SK-N-SH (cell line): ENCODE data around the gene RFX5. TPM values are rescaled to one million over a fixed set of nuclear protein-coding genes. Genes with fewer than 3 reads are reported as not detected.

Source experiments
- CTCF ChIA-PET: fragments of 300-600, 350-600 bp; formaldehyde crosslinking; extraction: SDS; loops from one replicate; lab custom pipeline; 2021; lab: Yijun Ruan, JAX
- POLR2A ChIA-PET: fragments of 350-600 bp; sonication (Branson Sonifier 250); formaldehyde crosslinking; extraction: SDS; loops from one replicate; lab custom pipeline; 2020; ENCODE audit warnings: antibody characterized with exemption, inconsistent platforms; lab: Yijun Ruan, JAX
- DNase-seq: peaks from one replicate; pipeline ENCODE4 v3.0.0; 2012
- H2AFZ ChIP-seq: fragments of 200-600 bp; sonication (generic); 2 replicates; pipeline ENCODE4 v1.8.1; 2016; ENCODE audit warnings: antibody characterized with exemption, mild to moderate bottlenecking, low read depth
- H3F3A ChIP-seq: fragments of 200-600 bp; sonication (generic); replicated peaks from 2 replicates; pipeline ENCODE3; 2016; ENCODE audit warnings: antibody characterized with exemption, mild to moderate bottlenecking; ENCODE audit not compliant: insufficient read depth
- H3K27ac ChIP-seq, 2 experiments: fragments of 200-500 bp in 1 of 2; fragments of 200-600 bp in 1 of 2; sonication (Bioruptor generic) in 1 of 2; sonication (generic), shearing (Covaris generic) in 1 of 2; 2 replicates each; pipeline versions ENCODE4 v1.5.1 to v1.6.1; 2014 to 2016; ENCODE audit warnings: low read depth in 2 of 2, inconsistent platforms in 1 of 2, low read length in 1 of 2, mild to moderate bottlenecking in 1 of 2, mixed read lengths in 1 of 2
- H3K27me3 ChIP-seq: fragments of 200-600 bp; sonication (generic), shearing (Covaris generic); 2 replicates; pipeline ENCODE4 v1.6.1; 2016; ENCODE audit warnings: mixed run types; ENCODE audit not compliant: insufficient read depth
- H3K36me3 ChIP-seq, 2 experiments: fragments of 200-500 bp in 1 of 2; fragments of 200-600 bp in 1 of 2; sonication (Bioruptor generic) in 1 of 2; sonication (generic) in 1 of 2; replicated peaks in 1 of 2; 2 replicates each; pipeline versions ENCODE3 to v1.5.1; 2014 to 2016; ENCODE audit warnings: low read length in 1 of 2, mild to moderate bottlenecking in 1 of 2; ENCODE audit not compliant: insufficient read depth in 2 of 2, control insufficient read depth in 1 of 2
- H3K4me1 ChIP-seq, 2 experiments: fragments of 200-500 bp in 1 of 2; fragments of 200-600 bp in 1 of 2; sonication (Bioruptor generic) in 1 of 2; sonication (generic), shearing (Covaris generic) in 1 of 2; 2 replicates each; pipeline versions ENCODE4 v1.5.1 to v1.6.1; 2014 to 2016; ENCODE audit warnings: low read depth in 1 of 2, low read length in 1 of 2, mixed run types in 1 of 2; ENCODE audit not compliant: insufficient read depth in 2 of 2, control insufficient read depth in 1 of 2
- H3K4me2 ChIP-seq: fragments of 200-600 bp; sonication (generic), shearing (Covaris generic); 2 replicates; pipeline ENCODE4 v1.6.1; 2017; ENCODE audit warnings: mixed run types
- H3K4me3 ChIP-seq, 2 experiments: fragments of 200-500 bp in 1 of 2; fragments of 200-600 bp in 1 of 2; sonication (Bioruptor generic) in 1 of 2; sonication (generic), shearing (Covaris generic) in 1 of 2; 2 replicates each; pipeline versions ENCODE4 v1.5.1 to v1.8.1; 2014 to 2016; ENCODE audit warnings: low read depth in 2 of 2, inconsistent platforms in 1 of 2, low read length in 1 of 2, mild to moderate bottlenecking in 1 of 2, mixed read lengths in 1 of 2, moderate library complexity in 1 of 2
- H3K79me2 ChIP-seq: fragments of 200-600 bp; sonication (generic); 2 replicates; pipeline ENCODE4 v1.8.1; 2017; ENCODE audit warnings: mild to moderate bottlenecking; ENCODE audit not compliant: insufficient read depth
- H3K9ac ChIP-seq: fragments of 200-600 bp; sonication (generic); 2 replicates; pipeline ENCODE4 v1.6.1; 2017; ENCODE audit warnings: mixed run types
- H3K9me2 ChIP-seq: fragments of 200-600 bp; sonication (generic); 2 replicates; pipeline ENCODE4 v1.6.1; 2017; ENCODE audit warnings: mixed run types
- H3K9me3 ChIP-seq: fragments of 200-600 bp; sonication (generic); 2 replicates; pipeline ENCODE4 v1.6.1; 2017; ENCODE audit warnings: mixed run types, mild to moderate bottlenecking, moderate library complexity
- H4K20me1 ChIP-seq: fragments of 200-600 bp; sonication (generic); 2 replicates; pipeline ENCODE4 v1.6.1; 2017; ENCODE audit warnings: mild to moderate bottlenecking, mixed run types; ENCODE audit not compliant: insufficient read depth
- FOSL2 ChIP-seq: IDR thresholded peaks from 2 replicates; pipeline ENCODE4 v1.4.0; 2012; ENCODE audit warnings: low read depth, mild to moderate bottlenecking, moderate library complexity, borderline replicate concordance
- FOXJ3 ChIP-seq: sonication (generic); formaldehyde crosslinking; IDR thresholded peaks from 2 replicates; pipeline ENCODE4 v1.5.1; 2020; ENCODE audit warnings: mild to moderate bottlenecking, missing genetic modification reagents
- MEF2A ChIP-seq: IDR thresholded peaks from 2 replicates; pipeline ENCODE4 v1.4.0; 2012; ENCODE audit warnings: low read depth, borderline replicate concordance
- MXI1 ChIP-seq: IDR thresholded peaks from 2 replicates; pipeline ENCODE4 v1.6.1; 2012; ENCODE audit warnings: mild to moderate bottlenecking, low read depth, low read length, improper control_type of control experiment
- NFIC ChIP-seq: IDR thresholded peaks from 2 replicates; pipeline ENCODE4 v1.4.0; 2012; ENCODE audit warnings: borderline replicate concordance
- NRF1 ChIP-seq: IDR thresholded peaks from 2 replicates; pipeline ENCODE4 v1.6.1; 2012; ENCODE audit warnings: low read depth, mild to moderate bottlenecking, low read length
- POLR2AphosphoS5 ChIP-seq: IDR thresholded peaks from 2 replicates; pipeline ENCODE4 v1.6.1; 2012; ENCODE audit warnings: low read depth, low read length
- RCOR1 ChIP-seq: fragments of 150-350 bp; IDR thresholded peaks from 2 replicates; pipeline ENCODE4 v1.6.1; 2017; ENCODE audit warnings: antibody characterized with exemption, low read length
- RFX5 ChIP-seq: IDR thresholded peaks from 2 replicates; pipeline ENCODE4 v1.6.1; 2012; ENCODE audit warnings: mild to moderate bottlenecking, improper control_type of control experiment, low read length
- RXRA ChIP-seq: IDR thresholded peaks from 2 replicates; pipeline ENCODE4 v1.4.0; 2012; ENCODE audit warnings: low read depth, mild to moderate bottlenecking, borderline replicate concordance
- TAF1 ChIP-seq: IDR thresholded peaks from 2 replicates; pipeline ENCODE4 v1.6.1; 2012; ENCODE audit warnings: low read depth, mild to moderate bottlenecking, low read length, moderate library complexity, borderline replicate concordance
- WGBS: methylation state at CpG from one replicate; pipeline ENCODE4 v1.1.6; 2017; ENCODE audit warnings: low lambda C conversion rate; 5-methylcytosine and 5-hydroxymethylcytosine counted together
- polyA plus RNA-seq, 3 experiments: library from polyadenylated mRNA; depleted of rRNA; stranded (reverse); fragments of >200 nt; gene quantifications; 2 replicates each; pipeline ENCODE4 v1.2.3, GENCODE V29; 2012
- TF ChIP-seq, protein P1 (sequence below): IDR thresholded peaks from 2 replicates; pipeline ENCODE4 v1.4.0; 2012; ENCODE audit warnings: low read depth, borderline replicate concordance
- TF ChIP-seq, protein P2 (sequence below): fragments of 200-600 bp; sonication (generic); IDR thresholded peaks from 2 replicates; pipeline ENCODE4 v1.6.1; 2017; ENCODE audit warnings: antibody characterized with exemption, mild to moderate bottlenecking, moderate library complexity
- TF ChIP-seq, protein P3 (sequence below): IDR thresholded peaks from 2 replicates; pipeline ENCODE4 v1.4.0; 2012; ENCODE audit warnings: low read depth, borderline replicate concordance
- TF ChIP-seq, protein P4 (sequence below): IDR thresholded peaks from 2 replicates; pipeline ENCODE4; 2012
- TF ChIP-seq, protein P5 (sequence below): IDR thresholded peaks from 2 replicates; pipeline ENCODE4 v1.4.0; 2012; ENCODE audit warnings: low read depth

Gene RFX5
- polyA plus RNA-seq, 1 of the 3 experiments (the other 2 are of a cell fraction), result 29.1 TPM

DNA sequence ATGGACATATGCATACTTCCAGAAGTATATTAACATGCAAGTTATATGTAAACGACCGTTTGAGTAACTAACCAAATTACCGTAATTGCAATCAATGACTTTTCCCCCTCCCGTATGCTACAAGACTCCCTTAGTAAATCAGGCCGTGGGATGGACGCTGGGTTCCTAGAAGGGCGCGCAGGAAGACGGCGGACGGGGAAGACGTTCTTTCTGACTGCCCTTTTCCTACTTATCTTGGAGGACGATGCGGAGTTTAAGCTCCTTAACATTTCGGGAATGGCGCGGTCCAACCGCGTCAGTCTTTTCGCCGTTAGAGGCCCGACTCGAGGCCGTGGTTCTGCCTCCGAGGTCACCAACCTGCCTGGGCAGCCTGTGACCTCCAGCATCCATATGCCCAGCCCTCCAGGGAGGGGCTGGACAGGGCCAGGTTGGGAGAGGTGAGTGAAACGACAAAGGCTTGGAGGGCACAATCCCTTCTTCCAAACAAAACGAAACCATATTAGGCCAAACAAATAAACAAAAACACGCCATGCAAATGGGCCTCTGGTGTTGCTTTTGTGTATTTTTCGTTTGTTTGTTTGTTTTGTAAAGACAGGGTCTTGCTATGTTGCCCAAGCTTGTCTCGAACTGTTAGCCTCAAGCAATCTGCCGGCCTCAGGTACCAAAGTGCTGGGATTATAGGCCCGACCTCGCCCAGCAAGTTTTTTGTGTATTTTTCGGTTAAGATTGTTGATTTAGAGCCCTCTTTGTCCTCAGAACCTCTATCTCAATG lies 19.0 kb downstream of the RFX5 start:
- H3K27ac ChIP-seq, result peak overlapping the region; percentile 92; a peak in 3 of 4 replicates
- no peaks in the 10 kb centered on the region for H3F3A ChIP-seq
- POLR2A ChIA-PET, result interaction anchor here (1.0 to 1.6 kb wide), 5 partner anchors 8 to 47 kb away, joined by 4 to 6 read pairs (median 4); no protein-coding TSS in a partner anchor
- no peaks in the 10 kb centered on the region for H3K9me2 ChIP-seq
- H3K79me2 ChIP-seq, result peaks cover 40% of the 10 kb centered on the region
- peak overlapping the region; percentile 85 for H3K4me2 ChIP-seq
- 45% methylated on average over 34 of the region's 34 CpGs for WGBS
- peaks cover 8 to 22% of the 10 kb centered on the region in 2 experiments for H3K36me3 ChIP-seq
- H3K4me3 ChIP-seq, result peak overlapping the region; percentile 65 to 68
- no peaks in the 10 kb centered on the region for H3K9me3 ChIP-seq
- no peaks in the 10 kb centered on the region for H4K20me1 ChIP-seq
- no peak for TF ChIP-seq RXRA
- TF ChIP-seq MXI1, result no peak
- TF ChIP-seq, protein P1, sequence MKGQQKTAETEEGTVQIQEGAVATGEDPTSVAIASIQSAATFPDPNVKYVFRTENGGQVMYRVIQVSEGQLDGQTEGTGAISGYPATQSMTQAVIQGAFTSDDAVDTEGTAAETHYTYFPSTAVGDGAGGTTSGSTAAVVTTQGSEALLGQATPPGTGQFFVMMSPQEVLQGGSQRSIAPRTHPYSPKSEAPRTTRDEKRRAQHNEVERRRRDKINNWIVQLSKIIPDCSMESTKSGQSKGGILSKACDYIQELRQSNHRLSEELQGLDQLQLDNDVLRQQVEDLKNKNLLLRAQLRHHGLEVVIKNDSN, result no peak
- TF ChIP-seq NFIC, result no peak
- TF ChIP-seq FOXJ3, result no peak
- TF ChIP-seq, protein P2, sequence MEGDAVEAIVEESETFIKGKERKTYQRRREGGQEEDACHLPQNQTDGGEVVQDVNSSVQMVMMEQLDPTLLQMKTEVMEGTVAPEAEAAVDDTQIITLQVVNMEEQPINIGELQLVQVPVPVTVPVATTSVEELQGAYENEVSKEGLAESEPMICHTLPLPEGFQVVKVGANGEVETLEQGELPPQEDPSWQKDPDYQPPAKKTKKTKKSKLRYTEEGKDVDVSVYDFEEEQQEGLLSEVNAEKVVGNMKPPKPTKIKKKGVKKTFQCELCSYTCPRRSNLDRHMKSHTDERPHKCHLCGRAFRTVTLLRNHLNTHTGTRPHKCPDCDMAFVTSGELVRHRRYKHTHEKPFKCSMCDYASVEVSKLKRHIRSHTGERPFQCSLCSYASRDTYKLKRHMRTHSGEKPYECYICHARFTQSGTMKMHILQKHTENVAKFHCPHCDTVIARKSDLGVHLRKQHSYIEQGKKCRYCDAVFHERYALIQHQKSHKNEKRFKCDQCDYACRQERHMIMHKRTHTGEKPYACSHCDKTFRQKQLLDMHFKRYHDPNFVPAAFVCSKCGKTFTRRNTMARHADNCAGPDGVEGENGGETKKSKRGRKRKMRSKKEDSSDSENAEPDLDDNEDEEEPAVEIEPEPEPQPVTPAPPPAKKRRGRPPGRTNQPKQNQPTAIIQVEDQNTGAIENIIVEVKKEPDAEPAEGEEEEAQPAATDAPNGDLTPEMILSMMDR, result no peak
- CTCF ChIA-PET, result interaction anchor here (0.6 to 16.4 kb wide), 5 partner anchors 10 to 222 kb away, joined by 3 to 142 read pairs (median 6); no protein-coding TSS in a partner anchor
- peak overlapping the region; percentile 99 for H3K9ac ChIP-seq
- H3K27me3 ChIP-seq, result no peaks in the 10 kb centered on the region
- H3K4me1 ChIP-seq, result peaks cover 5 to 12% of the 10 kb centered on the region in 2 experiments; a peak in 3 of 4 replicates
- peak overlapping the region; percentile 93 for H2AFZ ChIP-seq
- no peak for DNase-seq

DNA sequence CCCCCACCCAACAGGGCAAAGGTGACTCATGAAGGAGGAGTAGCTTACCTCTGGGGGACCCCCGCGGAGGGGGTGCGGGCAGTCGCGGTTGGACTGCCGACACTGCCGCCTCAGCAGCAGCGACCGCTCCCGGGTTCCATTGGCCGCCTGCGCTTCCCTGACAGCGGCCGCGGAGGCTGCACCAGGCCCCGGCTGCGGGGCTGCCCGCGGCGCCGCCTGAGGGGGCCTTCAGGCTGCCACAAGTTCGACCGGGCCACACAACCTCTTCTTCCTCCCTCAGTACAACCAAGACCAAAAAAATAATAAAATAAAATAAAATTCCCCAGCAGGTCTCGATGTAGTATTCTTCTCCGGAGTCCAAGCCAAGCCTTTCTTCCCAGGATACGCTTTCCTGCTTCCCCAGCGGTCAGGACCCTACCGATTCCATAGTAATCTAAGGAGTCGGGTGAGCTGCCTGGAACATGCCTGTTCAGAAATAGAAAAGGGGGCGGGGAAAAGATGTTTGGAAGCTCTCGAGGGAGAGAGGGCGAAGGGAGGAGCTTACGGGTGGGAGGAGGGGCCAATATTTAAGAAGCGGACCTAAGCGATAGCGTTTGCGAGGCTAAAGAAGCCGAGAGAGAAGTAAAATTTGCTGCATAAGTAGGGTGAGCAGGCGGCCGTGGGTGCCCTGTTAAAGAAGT lies 19.7 kb downstream of the RFX5 start, which contains the start of gene PI4KB:
PI4KB (minus strand) TSS at position 194 of the 680 bp plus-strand sequence. CDS start 10,935 bp downstream, outside the sequence.
- H3K4me1 ChIP-seq, result peaks cover 5 to 12% of the 10 kb centered on the region in 2 experiments; a peak in 3 of 4 replicates
- peak; percentile 87 for TF ChIP-seq MXI1
- TF ChIP-seq RFX5, result peak; percentile 39; the same call in 1 of the 2 replicates
- TF ChIP-seq, protein P3, sequence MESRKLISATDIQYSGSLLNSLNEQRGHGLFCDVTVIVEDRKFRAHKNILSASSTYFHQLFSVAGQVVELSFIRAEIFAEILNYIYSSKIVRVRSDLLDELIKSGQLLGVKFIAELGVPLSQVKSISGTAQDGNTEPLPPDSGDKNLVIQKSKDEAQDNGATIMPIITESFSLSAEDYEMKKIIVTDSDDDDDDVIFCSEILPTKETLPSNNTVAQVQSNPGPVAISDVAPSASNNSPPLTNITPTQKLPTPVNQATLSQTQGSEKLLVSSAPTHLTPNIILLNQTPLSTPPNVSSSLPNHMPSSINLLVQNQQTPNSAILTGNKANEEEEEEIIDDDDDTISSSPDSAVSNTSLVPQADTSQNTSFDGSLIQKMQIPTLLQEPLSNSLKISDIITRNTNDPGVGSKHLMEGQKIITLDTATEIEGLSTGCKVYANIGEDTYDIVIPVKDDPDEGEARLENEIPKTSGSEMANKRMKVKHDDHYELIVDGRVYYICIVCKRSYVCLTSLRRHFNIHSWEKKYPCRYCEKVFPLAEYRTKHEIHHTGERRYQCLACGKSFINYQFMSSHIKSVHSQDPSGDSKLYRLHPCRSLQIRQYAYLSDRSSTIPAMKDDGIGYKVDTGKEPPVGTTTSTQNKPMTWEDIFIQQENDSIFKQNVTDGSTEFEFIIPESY, result peak; percentile 14; the same call in 1 of the 2 replicates
- TF ChIP-seq NRF1, result no peak
- TF ChIP-seq FOSL2, result no peak
- TF ChIP-seq POLR2AphosphoS5, result peak; percentile 28
- TF ChIP-seq, protein P4, sequence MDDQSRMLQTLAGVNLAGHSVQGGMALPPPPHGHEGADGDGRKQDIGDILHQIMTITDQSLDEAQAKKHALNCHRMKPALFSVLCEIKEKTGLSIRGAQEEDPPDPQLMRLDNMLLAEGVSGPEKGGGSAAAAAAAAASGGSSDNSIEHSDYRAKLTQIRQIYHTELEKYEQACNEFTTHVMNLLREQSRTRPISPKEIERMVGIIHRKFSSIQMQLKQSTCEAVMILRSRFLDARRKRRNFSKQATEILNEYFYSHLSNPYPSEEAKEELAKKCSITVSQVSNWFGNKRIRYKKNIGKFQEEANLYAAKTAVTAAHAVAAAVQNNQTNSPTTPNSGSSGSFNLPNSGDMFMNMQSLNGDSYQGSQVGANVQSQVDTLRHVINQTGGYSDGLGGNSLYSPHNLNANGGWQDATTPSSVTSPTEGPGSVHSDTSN, result no peak
- no peak for TF ChIP-seq MEF2A
- no peak for TF ChIP-seq RXRA
- TF ChIP-seq RCOR1, result no peak
- peak; percentile 39 for TF ChIP-seq TAF1
- TF ChIP-seq, protein P5, sequence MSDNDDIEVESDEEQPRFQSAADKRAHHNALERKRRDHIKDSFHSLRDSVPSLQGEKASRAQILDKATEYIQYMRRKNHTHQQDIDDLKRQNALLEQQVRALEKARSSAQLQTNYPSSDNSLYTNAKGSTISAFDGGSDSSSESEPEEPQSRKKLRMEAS, result peak; percentile 32; the same call in 1 of the 2 replicates

More for the DNA sequence above, 19.7 kb downstream of the RFX5 start, which contains the start of gene PI4KB:
- H3K27me3 ChIP-seq, result no peaks in the 10 kb centered on the region
- H3K36me3 ChIP-seq, result peaks cover 11 to 28% of the 10 kb centered on the region in 2 experiments
- H3K27ac ChIP-seq, result peak within 1 kb of the TSS; percentile 92
- H3K9ac ChIP-seq, result peak within 1 kb of the TSS; percentile 99
- H3K9me3 ChIP-seq, result no peaks in the 10 kb centered on the region
- no peaks in the 10 kb centered on the region for H3K9me2 ChIP-seq
- H4K20me1 ChIP-seq, result no peaks in the 10 kb centered on the region
- WGBS, result under 1% methylated on average over 25 of the region's 40 CpGs
- no peaks in the 10 kb centered on the region for H3F3A ChIP-seq
- peak within 1 kb of the TSS; percentile 85 for H3K4me2 ChIP-seq
- peak within 1 kb of the TSS; percentile 93 for H2AFZ ChIP-seq
- CTCF ChIA-PET, result interaction anchor here (1.1 to 16.4 kb wide), 5 partner anchors 11 to 76 kb away, joined by 3 to 142 read pairs (median 6); no protein-coding TSS in a partner anchor
- DNase-seq, result peak; percentile 96
- POLR2A ChIA-PET, result interaction anchor here (1.0 to 1.6 kb wide), 5 partner anchors 9 to 46 kb away, joined by 4 to 6 read pairs (median 4); no protein-coding TSS in a partner anchor
- H3K4me3 ChIP-seq, result peak within 1 kb of the TSS; percentile 65 to 68
- peaks cover 45% of the 10 kb centered on the region for H3K79me2 ChIP-seq
